ENCODE measurements around the gene DHPS.
"Not testable (repeated sequence)": the region's sequence is repeated elsewhere in the genome, so short reads cannot be mapped to it uniquely, and the experiment has no call there.

The DHPS gene

GRCh38 chr19:12681074-12681987 lies at the start of gene DHPS:
Gene DHPS (minus strand): TSS chr19:12681880. CDS start chr19:12681766, 114 bp downstream.
- DNase-seq, result peak; percentile 93

DNA sequence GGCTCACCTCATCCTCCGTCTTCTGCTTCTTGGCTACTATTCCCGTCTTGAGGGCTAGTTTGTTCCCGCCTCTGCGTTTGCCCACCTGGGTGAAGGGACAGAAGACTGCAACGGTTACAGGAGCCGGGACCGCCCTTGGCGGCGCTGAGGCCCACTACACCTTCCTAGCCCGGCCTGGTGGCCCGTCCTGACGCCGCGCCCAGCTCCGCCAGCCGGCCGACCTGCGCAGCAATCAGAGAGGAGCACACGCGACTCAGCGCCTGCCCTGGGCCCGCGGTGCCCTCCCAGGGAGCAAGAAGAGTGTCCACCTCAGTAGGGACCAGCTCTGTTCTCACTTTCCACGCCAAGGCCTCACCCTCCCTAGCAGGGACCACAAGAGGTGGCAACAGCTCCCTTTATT lies 49.7 kb upstream of the DHPS start:
- DNase-seq, result no peak

DNA sequence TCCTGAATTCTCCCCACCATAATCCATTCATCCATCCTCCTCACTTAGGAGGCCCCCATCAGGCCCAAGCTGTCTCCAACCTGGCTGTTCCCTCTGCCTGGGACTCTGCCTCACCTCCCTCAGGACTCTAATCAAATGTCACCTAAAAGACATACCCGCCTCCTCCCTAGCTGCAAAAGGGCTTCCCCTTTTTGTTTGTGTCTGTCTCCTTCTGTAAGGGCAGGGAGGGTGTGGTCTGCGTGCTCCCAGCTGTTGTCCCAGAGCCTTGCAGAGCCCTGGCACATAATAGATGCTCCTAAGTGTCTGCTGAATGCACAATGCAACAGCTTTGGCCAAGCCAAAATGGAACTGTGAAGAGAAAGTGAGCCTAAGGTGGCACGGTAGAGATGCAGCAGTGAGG lies 48.4 kb upstream of the DHPS start:
- DNase-seq, result no peak

- DNase-seq, result no peak
These were observed 46.2 kb upstream of the DHPS start for GRCh38 chr19:12727745-12728433.

DNA sequence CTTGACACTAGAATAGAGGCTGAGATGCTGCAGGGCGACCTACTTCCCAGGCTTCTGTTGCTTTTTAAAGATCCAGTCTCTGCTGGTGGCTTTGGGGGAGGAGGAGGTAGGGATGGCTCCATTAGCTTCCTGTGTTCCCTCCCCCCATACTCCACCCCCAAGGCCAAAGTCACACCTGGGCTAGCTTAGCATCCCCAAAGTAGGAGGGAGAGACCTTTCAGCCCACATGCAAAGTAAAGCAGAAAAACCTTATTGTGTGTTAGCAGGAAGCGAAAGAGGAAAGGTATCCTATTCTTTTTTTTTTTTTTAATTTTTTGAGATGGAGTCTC lies 45.3 kb upstream of the DHPS start:
- no peak for DNase-seq

DNA sequence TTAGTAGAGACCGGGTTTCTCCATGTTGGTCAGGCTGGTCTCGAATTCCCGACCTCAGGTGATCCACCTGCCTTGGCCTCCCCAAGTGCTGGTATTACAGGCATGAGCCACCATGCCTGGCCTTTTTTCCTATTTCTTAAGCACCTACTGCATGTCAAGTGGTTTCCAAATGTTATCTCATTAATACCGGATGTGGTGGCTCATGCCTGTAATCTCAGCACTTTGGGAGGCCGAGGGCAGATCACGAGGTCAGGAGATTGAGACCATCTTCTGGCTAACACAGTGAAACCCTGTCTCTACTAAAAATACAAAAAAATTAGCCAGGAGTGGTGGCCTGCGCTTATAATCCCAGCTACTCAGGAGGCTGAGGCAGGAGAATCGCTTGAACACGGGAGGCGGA lies 43.9 kb upstream of the DHPS start:
- not testable (repeated sequence) for DNase-seq

GRCh38 chr19:12723641-12724426 lies 42.2 kb upstream of the DHPS start, which contains the start of gene TNPO2:
Gene TNPO2 (minus strand): TSS chr19:12723932. CDS start chr19:12720977, 2,955 bp downstream.
- DNase-seq, result peak; percentile 86

DNA sequence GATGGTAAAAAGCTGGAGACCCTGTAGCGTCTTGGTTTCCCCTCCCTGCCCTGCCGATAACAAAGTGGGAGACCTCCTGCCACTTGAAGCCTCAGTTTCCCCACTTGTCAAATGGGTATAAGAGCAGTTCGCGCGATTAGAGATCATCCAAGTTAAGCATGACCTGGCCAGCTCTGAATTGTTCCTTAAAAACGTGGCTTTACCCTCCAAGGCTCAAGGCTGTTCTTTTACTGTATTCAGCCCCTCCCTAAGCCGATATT lies 41.6 kb upstream of the DHPS start:
- no peak for DNase-seq

DNA sequence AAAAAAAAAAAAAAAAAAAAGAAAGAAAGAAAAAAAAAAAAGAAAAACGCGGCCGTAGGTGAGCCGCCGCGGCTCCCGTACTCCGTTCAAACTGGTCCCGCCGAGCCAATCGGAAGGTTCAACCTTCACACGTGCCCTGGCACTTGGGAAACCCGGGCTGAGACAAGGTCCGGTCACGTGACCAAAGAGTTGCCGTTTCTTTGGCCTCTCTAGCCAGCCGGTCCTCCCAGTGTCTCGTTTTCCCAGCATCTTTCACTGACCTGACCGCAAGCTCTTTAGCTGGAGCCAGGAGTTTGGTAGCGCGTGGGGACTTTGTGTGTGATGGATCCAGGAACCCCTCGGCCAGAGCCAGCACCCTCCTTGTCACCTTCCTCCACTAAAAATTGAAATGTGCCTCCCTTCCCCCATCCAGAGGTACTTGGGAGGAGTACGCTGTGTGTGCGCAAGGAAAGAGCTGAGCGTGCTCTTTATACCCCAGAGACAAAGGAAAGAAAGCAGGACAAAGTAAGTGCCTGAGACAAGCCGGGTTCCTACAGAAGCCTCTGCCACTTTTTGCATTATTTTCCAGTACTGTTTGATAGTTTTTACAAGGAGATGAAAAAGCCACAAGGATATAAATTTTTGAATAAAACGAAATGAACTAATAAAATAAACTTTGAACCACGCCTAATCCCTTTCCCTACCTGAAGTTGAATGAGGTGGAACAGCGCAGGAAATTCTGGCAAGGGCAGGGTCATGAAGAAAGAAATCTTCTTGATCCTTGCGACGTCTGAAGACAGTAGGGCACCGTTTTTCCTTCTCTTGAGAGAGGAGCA lies 41.1 kb upstream of the DHPS start:
- DNase-seq, result peak; percentile 96

GRCh38 chr19:12721656-12722565 lies 40.2 kb upstream of the DHPS start:
- DNase-seq, result peak; percentile 69

DNA sequence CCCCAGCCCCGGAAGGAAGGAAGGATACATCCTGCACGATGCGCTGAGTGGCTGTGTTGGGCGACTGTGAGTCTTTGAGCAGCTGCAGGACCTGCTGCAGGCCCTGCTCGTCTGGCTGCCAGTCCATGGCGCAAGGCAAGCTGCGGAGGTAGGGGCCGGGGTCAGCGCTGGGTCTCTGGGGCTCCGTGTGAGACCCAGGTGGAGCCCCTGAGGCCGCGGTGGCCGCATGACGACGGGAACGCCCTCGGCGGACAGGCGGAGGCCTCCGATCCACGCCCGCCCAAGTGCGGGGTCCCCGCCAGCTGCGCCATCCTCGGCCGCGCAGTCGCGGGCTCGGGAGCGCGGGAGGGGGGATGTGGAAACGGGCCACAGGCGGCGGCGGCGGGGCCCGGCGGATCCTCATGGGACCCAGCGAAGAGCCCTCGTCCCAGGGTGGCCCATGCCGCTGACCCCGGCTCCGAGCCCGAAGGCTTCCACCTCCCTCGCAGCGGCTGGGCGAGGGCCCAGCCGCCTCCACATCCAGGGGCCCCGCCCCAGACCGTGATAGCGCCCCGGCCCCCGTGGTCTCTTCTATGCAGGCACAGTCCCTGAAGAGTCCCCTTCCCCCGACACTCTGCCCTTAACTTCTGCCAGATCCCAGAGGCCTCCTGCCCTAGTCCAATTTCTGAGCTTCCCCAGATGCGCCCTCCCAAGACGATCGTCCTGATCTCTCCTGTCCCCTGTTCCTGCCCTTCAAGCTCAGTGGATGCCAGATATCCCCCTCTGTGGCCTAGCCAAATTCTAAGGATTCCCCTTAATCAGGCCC lies 39.4 kb upstream of the DHPS start:
- DNase-seq, result peak; percentile 37

GRCh38 chr19:12720296-12720695 lies 38.6 kb upstream of the DHPS start:
- DNase-seq, result no peak

GRCh38 chr19:12715929-12716328 lies 34.2 kb upstream of the DHPS start:
- no peak for DNase-seq

- no peak for DNase-seq
These were observed 33.4 kb upstream of the DHPS start for GRCh38 chr19:12715102-12715501.

- not testable (repeated sequence) for DNase-seq
These were observed 31.6 kb upstream of the DHPS start for GRCh38 chr19:12713304-12713703.

- DNase-seq, result peak; percentile 25
These were observed 30.4 kb upstream of the DHPS start for GRCh38 chr19:12712077-12712476.

DNA sequence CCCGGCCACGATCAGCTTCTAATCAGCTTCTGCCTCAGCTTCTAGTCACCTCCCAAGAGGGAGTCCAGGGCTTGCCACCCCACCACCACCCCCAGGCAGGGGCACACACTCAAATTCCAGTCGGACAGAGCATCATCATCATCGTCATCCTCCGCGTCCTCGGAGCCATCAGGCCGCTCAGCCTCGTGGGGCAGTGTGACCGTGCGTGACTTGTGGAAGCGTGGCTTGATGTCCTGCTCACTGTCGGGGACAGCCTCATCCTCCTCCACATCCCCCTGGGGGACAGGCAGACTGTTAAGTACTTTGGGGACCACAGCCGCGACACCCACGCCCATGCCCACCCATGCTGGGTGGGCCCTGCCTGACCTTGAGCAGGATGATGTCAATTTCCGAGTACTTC lies 29.5 kb upstream of the DHPS start:
- no peak for DNase-seq

DNA sequence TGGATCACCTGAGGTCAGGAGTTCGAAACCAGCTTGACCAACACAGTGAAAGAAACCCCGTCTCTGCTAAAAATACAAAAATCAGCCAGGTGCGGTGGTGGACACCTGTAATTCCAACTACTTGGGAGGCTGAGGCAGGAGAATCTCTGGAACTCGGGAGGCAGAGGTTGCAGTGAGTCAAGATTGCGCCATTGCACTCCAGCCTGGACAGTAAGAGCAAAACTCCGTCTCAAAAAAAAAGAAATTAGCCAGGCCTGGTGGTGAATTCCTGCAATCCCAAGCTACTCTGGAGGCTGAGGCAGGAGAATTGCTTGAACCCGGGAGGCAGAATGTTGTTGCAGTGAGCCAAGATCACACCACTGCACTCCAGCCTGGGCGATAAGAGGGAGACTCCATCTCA lies 27.0 kb upstream of the DHPS start:
- no peak for DNase-seq

DNA sequence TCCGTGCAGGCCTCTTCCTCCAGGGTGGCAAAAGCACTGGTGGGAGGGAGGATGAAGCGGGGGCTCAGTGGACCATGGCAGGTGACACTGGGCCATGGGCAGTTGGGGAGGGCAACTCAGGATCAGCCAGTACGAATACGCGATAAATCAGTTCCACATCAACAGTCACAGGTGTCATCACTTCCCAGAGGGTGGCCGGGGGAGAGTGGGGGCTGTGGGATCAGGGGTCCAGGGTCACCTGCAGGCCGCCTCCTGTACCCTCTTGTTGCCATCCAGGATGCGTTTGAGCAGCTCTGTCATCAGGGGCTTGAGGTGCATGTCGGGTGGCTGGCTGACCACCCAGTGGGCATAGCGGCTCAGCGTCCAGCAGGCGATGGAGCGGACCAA lies 24.6 kb upstream of the DHPS start:
- no peak for DNase-seq

- no peak for DNase-seq
These were observed 24.1 kb upstream of the DHPS start for GRCh38 chr19:12705654-12706331.
